Esophagus squamous epithelium (tissue), 5 donors: ENCODE data around the gene ZNF385B. TPM values are rescaled to one million over a fixed set of nuclear protein-coding genes. Genes with fewer than 3 reads are reported as not detected.

Experiments used
- DNase-seq: peaks from one replicate; lab custom pipeline; 2025; lab: John Stamatoyannopoulos, UW
- H3K27ac ChIP-seq, 4 donors: fragments of 200-600 bp; sonication (generic); one replicate each; pipeline ENCODE4 v1.5.1; 2016 to 2019; ENCODE audit warnings: mild to moderate bottlenecking in 1 of 4
- H3K27me3 ChIP-seq, 4 donors: fragments of 200-600 bp; sonication (generic); 1 replicate in 3 of 4; 2 replicates in 1 of 4; pipeline versions ENCODE4 v1.5.1 to v1.6.0; 2017 to 2021; ENCODE audit warnings: antibody characterized with exemption in 1 of 4
- H3K36me3 ChIP-seq, 3 donors: fragments of 200-600 bp; sonication (generic); one replicate each; pipeline ENCODE4 v1.5.1; 2016 to 2019
- H3K4me1 ChIP-seq, 3 donors: fragments of 200-600 bp; sonication (generic); one replicate each; pipeline ENCODE4 v1.5.1; 2017 to 2019
- H3K4me3 ChIP-seq, 4 donors: fragments of 200-600 bp; sonication (generic); 1 replicate in 3 of 4; 2 replicates in 1 of 4; pipeline ENCODE4 v1.5.1; 2016 to 2019; ENCODE audit warnings: mild to moderate bottlenecking in 2 of 4, moderate library complexity in 1 of 4
- H3K9me3 ChIP-seq, 3 donors: fragments of 200-600 bp; sonication (generic); one replicate each; pipeline ENCODE4 v1.5.1; 2016 to 2019
- POLR2A ChIP-seq, 4 donors: fragments of 450-650 bp; IDR thresholded peaks; one replicate each; pipeline ENCODE4 v1.6.1; 2017; ENCODE audit warnings: antibody characterized with exemption in 4 of 4, mild to moderate bottlenecking in 4 of 4, moderate library complexity in 3 of 4
- WGBS, 2 donors: methylation state at CpG; one replicate each; pipeline ENCODE4 v1.1.5; 2018; 5-methylcytosine and 5-hydroxymethylcytosine counted together
- intact Hi-C: fragments of 100-400 bp; cut with DNase I; formaldehyde crosslinking; loops from one replicate; pipeline ENCODE4 v1.15.0; 2022
- total RNA-seq, 4 donors: library from RNA; depleted of rRNA; stranded (reverse); fragments of >200 nt; gene quantifications; one replicate each; pipeline ENCODE4 v1.1.0, GENCODE V29; 2016
- TF ChIP-seq, protein P1 (sequence below), 6 experiments: fragments of 450-650 bp in 4 of 6; fragments of 200-600 bp in 2 of 6; sonication (generic) in 2 of 6; IDR thresholded peaks; one replicate each; pipeline ENCODE4 v1.5.1; 2016 to 2019; ENCODE audit warnings: antibody characterized with exemption in 6 of 6, mild to moderate bottlenecking in 4 of 6, moderate library complexity in 4 of 6
- donor health status: DM: yes; HTN: yes; CAD: no.

Gene ZNF385B
- total RNA-seq, 4 donors from 2014 or later: 0.44 to 3.1 (median 0.44) TPM; not detected in 1

DNA sequence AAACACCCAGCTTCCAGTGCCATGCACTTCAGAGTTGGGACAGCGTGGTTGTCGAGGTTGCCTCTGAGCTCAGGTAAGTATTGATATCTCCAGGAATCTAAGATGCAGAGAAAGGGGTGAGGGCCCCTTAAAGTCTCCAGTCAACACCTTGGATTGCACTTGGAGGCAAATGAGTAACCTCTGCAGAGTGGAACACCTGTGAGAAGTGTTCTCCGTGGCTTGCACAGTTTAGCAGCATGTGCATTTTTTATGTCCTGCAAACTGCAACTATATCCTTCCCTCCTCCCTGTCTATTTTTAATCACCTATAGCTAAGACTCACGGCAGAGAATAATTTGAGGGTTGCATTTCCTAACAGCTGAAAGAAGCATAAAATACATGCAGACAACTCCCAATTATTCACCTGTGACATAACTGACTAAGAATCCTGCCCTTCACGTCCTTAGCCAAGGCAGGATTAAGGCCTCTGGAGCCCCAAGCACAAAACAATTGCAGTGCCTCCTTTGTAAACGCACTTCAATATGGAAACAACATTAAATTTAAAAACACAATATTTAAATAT lies 1.6 kb upstream of the ZNF385B start:
- Histone ChIP-seq H3K27ac (no peak overlapping the region), H3K27me3 (peaks cover 0 to 52% (median 0%) of the 10 kb centered on the region in 4 donors), H3K9me3 (no peaks in the 10 kb centered on the region), H3K4me3 (no peak overlapping the region), H3K4me1 (peaks cover 4 to 31% (median 10%) of the 10 kb centered on the region in 3 donors), H3K36me3 (no peaks in the 10 kb centered on the region)
- intact Hi-C loops: no loop called here
- TF ChIP-seq, protein P1, sequence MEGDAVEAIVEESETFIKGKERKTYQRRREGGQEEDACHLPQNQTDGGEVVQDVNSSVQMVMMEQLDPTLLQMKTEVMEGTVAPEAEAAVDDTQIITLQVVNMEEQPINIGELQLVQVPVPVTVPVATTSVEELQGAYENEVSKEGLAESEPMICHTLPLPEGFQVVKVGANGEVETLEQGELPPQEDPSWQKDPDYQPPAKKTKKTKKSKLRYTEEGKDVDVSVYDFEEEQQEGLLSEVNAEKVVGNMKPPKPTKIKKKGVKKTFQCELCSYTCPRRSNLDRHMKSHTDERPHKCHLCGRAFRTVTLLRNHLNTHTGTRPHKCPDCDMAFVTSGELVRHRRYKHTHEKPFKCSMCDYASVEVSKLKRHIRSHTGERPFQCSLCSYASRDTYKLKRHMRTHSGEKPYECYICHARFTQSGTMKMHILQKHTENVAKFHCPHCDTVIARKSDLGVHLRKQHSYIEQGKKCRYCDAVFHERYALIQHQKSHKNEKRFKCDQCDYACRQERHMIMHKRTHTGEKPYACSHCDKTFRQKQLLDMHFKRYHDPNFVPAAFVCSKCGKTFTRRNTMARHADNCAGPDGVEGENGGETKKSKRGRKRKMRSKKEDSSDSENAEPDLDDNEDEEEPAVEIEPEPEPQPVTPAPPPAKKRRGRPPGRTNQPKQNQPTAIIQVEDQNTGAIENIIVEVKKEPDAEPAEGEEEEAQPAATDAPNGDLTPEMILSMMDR (IDR thresholded peaks at IDR 0.05): no peak
- TF ChIP-seq POLR2A (IDR thresholded peaks at IDR 0.05): no peak
- DNase-seq: no peak
- WGBS, 2 donors: 63 to 74% methylated on average over 6 of the region's 6 CpGs

DNA sequence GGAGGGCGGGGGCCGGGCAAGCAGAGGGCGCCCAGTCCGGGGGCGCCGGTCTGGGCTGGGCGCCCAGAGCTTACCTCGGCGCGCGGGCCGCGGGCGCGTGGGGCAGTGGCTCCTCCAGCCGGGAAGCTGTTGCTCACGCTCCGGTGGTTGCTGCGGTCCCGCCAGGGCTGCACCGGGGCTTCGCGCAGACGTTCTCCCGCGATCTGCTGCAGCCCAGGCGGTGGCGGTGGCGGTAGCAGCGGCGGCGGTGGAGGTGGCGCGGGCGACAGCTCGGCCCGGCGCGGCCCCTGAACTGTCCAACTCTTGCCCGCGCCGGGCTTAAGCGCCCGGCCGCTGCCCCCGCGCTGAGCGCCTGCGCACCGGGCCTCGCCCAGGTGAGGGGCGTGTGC lies 391 bp downstream of the ZNF385B start:
- no peak for DNase-seq
- Histone ChIP-seq H3K4me3 (peak overlapping the region; percentile 32 to 68 (median 48)), H3K27me3 (peaks cover 0 to 65% (median 0%) of the 10 kb centered on the region in 4 donors), H3K36me3 (no peaks in the 10 kb centered on the region), H3K4me1 (peaks cover 4 to 31% (median 10%) of the 10 kb centered on the region in 3 donors), H3K27ac (peak overlapping the region; percentile 24 to 66 (median 46)), H3K9me3 (no peaks in the 10 kb centered on the region)
- TF ChIP-seq, protein P1 (IDR thresholded peaks at IDR 0.05): no peak
- no peak for TF ChIP-seq POLR2A (IDR thresholded peaks at IDR 0.05)
- intact Hi-C loops: no loop called here
- WGBS, 2 donors: no CpG with 5 or more reads among the region's 52 CpGs

DNA sequence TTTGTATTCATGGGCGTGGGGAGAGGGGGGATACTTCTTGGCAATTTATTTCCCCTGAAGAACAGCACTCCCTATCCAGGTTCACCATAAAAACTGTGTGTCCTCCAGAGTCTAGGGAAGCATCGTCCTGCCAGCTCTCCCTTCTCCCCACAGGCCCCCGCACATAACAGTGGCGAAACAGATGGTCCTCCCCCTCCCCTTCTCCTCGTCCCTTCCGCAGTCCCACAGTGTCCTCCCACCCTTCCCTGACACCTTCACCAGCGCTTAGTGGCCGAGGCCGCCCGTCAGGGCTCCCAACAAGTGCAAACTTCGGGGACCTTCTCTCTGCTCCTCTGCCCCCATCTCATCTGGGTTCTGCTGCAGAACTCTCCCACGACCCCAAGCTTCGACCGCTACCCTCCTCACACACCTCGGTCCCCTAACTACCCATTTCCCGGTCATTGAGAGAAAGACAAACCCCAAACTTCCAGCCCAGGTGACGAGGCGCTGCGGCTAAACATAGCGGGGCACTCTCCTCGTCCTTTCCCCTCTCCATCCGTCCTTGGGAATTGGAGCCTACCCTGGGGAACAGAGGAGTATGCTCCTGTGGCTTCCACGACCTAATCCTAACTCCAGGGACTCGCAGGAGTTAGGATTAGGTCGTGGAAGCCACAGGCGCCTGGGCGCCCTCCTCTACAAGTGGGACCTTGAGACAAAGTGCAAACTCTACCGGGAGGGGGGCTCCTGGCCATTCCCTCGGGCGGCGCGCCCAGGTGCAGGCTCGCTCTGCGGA lies 971 bp downstream of the ZNF385B start:
- intact Hi-C loops: no loop called here
- Histone ChIP-seq H3K36me3 (no peaks in the 10 kb centered on the region), H3K27ac (peak overlapping the region; percentile 24 to 66 (median 51)), H3K4me3 (peak overlapping the region; percentile 32 to 68 (median 48)), H3K27me3 (peaks cover 0 to 69% (median 0%) of the 10 kb centered on the region in 4 donors), H3K4me1 (peaks cover 4 to 31% (median 10%) of the 10 kb centered on the region in 3 donors), H3K9me3 (no peaks in the 10 kb centered on the region)
- DNase-seq: no peak
- 7 to 11% methylated on average over 14 to 19 of the region's 34 CpGs for WGBS, 2 donors
- TF ChIP-seq POLR2A (IDR thresholded peaks at IDR 0.05): no peak
- TF ChIP-seq, protein P1 (IDR thresholded peaks at IDR 0.05): no peak

DNA sequence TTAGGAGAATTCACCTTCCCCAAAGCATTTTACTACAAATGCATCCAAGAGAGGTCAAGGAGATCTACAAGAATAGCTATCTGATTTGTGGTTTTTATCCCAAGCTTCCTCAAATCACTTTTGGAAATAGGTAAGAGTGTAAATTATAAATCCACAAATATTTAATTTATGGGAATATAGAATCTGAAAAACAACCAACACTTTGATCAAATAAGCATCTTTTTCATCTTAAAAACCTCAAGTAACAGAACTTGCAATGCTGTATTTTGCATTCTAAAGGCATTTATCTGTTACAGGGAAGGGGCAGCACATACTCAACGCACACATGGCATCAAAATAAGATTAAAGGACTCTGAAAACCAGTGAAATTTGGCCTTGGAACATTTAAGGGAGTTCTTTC lies 1.9 kb downstream of the ZNF385B start:
- Histone ChIP-seq H3K4me3 (peak overlapping the region in 1 of 4 donors; percentile 53), H3K9me3 (no peaks in the 10 kb centered on the region), H3K27ac (no peak overlapping the region), H3K36me3 (no peaks in the 10 kb centered on the region), H3K27me3 (peaks cover 0 to 69% (median 0%) of the 10 kb centered on the region in 4 donors), H3K4me1 (peaks cover 4 to 31% (median 10%) of the 10 kb centered on the region in 3 donors)
- TF ChIP-seq, protein P1 (IDR thresholded peaks at IDR 0.05): no peak
- no peak for TF ChIP-seq POLR2A (IDR thresholded peaks at IDR 0.05)
- intact Hi-C loops: no loop called here
- WGBS, 2 donors: 88 to 96% methylated on average over 1 of the region's 1 CpG
- no peak for DNase-seq

DNA sequence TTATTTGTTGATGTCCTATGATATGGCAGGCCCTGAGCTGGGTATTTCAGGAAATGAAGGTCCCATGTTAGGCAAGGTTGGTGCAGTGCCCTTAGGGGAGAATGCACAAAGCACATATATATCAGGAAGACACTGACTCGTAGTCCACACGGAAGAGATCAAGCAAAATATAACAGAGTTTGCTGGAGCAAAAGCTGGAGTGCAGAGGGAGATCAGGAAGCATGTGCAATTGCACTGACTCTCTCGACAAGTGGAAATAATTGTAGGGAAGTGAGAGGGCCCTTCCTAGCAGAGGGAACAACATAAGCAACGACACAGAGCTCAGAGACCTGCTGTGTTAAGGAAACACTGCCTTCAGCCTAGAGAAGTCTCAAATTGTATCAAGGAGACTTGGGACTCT lies 4.2 kb downstream of the ZNF385B start:
- 39 to 49% methylated on average over 4 of the region's 4 CpGs for WGBS, 2 donors
- H3K27ac ChIP-seq: no peak overlapping the region
- peaks cover 4 to 23% (median 10%) of the 10 kb centered on the region in 3 donors for H3K4me1 ChIP-seq
- TF ChIP-seq, protein P1 (IDR thresholded peaks at IDR 0.05): no peak
- no peak for TF ChIP-seq POLR2A (IDR thresholded peaks at IDR 0.05)
- H3K4me3 ChIP-seq: no peak overlapping the region
- DNase-seq: no peak
- intact Hi-C loops: no loop called here
- H3K27me3 ChIP-seq: peaks cover 0 to 55% (median 0%) of the 10 kb centered on the region in 4 donors
- no peaks in the 10 kb centered on the region for H3K36me3 ChIP-seq
- H3K9me3 ChIP-seq: no peaks in the 10 kb centered on the region
